RWPE2 (cell line): ENCODE measurements around the gene RB1.

Experiments
- ATAC-seq: fragments of 200-7000 bp; cut with Tn5 transposase; 3 replicates; pipeline ENCODE4 v1.9.1; 2021; ENCODE audit warnings: low read depth
- DNase-seq: peaks from one replicate; pipeline ENCODE4 v3.0.0-alpha.2; 2020; ENCODE audit warnings: low spot score
- H3K27ac ChIP-seq: fragments of 450-650 bp; 2 replicates; pipeline ENCODE4 v1.5.1; 2017; ENCODE audit warnings: mild to moderate bottlenecking; ENCODE audit not compliant: poor library complexity, severe bottlenecking
- H3K27me3 ChIP-seq: fragments of 250-450 bp; sonication (Bioruptor Pico); 2 replicates; pipeline ENCODE4 v1.5.1; 2021; ENCODE audit warnings: mild to moderate bottlenecking, moderate library complexity; ENCODE audit not compliant: insufficient read depth, poor library complexity, severe bottlenecking
- H3K36me3 ChIP-seq: fragments of 250-450 bp; sonication (Bioruptor Pico); 2 replicates; pipeline ENCODE4 v1.5.1; 2020; ENCODE audit warnings: low read depth, mild to moderate bottlenecking, moderate library complexity
- H3K4me1 ChIP-seq: fragments of 250-450 bp; sonication (Bioruptor Pico); 2 replicates; pipeline ENCODE4 v1.5.1; 2021; ENCODE audit warnings: mild to moderate bottlenecking, moderate library complexity; ENCODE audit not compliant: insufficient read depth, poor library complexity, severe bottlenecking
- H3K4me3 ChIP-seq: fragments of 250-450 bp; sonication (Bioruptor Pico); 2 replicates; pipeline ENCODE4 v1.5.1; 2021; ENCODE audit warnings: mild to moderate bottlenecking, moderate library complexity; ENCODE audit not compliant: severe bottlenecking
- H3K9me3 ChIP-seq: fragments of 250-450 bp; sonication (Bioruptor Pico); 2 replicates; pipeline ENCODE4 v1.5.1; 2021; ENCODE audit warnings: mild to moderate bottlenecking, moderate library complexity; ENCODE audit not compliant: severe bottlenecking
- CTCF ChIP-seq: fragments of 450-650 bp; IDR thresholded peaks from one replicate; pipeline ENCODE4 v1.5.1; 2017; ENCODE audit warnings: mild to moderate bottlenecking, moderate library complexity; ENCODE audit not compliant: poor library complexity, severe bottlenecking

RB1 gene

DNA sequence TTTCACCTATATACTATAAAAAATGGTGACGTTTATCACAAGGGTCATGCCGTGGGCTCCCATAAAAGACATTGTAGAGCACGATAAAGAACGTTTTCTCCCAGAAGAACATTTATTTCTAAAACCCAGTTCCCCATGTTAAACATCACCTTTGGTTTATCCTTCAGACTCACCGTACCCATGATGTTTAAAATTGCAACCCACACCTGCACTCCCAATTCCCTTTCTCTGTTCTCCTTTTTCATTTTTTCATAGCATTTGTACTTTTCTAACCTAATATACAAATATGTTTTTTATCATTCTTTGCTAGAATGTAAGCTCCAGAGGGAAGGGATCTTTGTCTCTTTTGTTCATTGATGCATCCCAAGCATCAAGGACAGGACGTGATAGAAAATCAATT is 227.3 kb downstream of the RB1 start:
- ATAC-seq (no peak), DNase-seq (no peak)
- Histone ChIP-seq H3K27ac (no peak overlapping the region), H3K4me1 (no peaks in the 10 kb centered on the region), H3K27me3 (no peaks in the 10 kb centered on the region), H3K36me3 (no peaks in the 10 kb centered on the region), H3K4me3 (no peak overlapping the region), H3K9me3 (no peaks in the 10 kb centered on the region)
- no peak for TF ChIP-seq CTCF
